Urinary bladder (tissue), 4 donors: ENCODE data around the gene TPM1. TPM values are rescaled to one million over a fixed set of nuclear protein-coding genes. Genes with fewer than 3 reads are reported as not detected.

Experiments used
- DNase-seq: peaks from one replicate; pipeline ENCODE4 v3.0.0-alpha.2; 2015; ENCODE audit errors: extremely low spot score
- H3K27ac ChIP-seq: one replicate; pipeline ENCODE4 v1.5.1; 2013; ENCODE audit warnings: low read depth, mild to moderate bottlenecking, moderate library complexity
- H3K36me3 ChIP-seq: one replicate; pipeline ENCODE4 v1.6.1; 2013; ENCODE audit warnings: mild to moderate bottlenecking, moderate library complexity; ENCODE audit not compliant: insufficient read depth
- H3K4me1 ChIP-seq: one replicate; pipeline ENCODE4 v1.6.1; 2013; ENCODE audit warnings: mild to moderate bottlenecking, moderate library complexity; ENCODE audit not compliant: insufficient read depth
- H3K4me3 ChIP-seq: one replicate; pipeline ENCODE4 v1.5.1; 2013; ENCODE audit warnings: low read depth, low read length
- WGBS: extraction: QIAGEN DNeasy Blood & Tissue Kit; methylation state at CpG from one replicate; pipeline ENCODE4 v1.1.7; 2013; 5-methylcytosine and 5-hydroxymethylcytosine counted together
- polyA plus RNA-seq: library from polyadenylated mRNA; stranded (reverse); fragments of 200-250 nt; gene quantifications from one replicate; pipeline ENCODE4 v1.2.3, GENCODE V29; 2013
- total RNA-seq: library from RNA; depleted of rRNA; stranded (reverse); fragments of >200 nt; gene quantifications from one replicate; pipeline ENCODE4 v1.2.3, GENCODE V29; 2014
- donor health status: healthy with polysubstance abuse.
- donor health status: healthy.

TPM1 gene
- total and polyA plus RNA-seq, 2 donors = 1,685 to 3,649 TPM

GRCh38 chr15:63048776-63049665 is 6.5 kb downstream of the TPM1 start:
- Histone ChIP-seq H3K36me3 (no peaks in the 10 kb centered on the region), H3K4me1 (no peaks in the 10 kb centered on the region), H3K27ac (peak overlapping the region; percentile 92), H3K4me3 (peak overlapping the region; percentile 83)
- 4% methylated on average over 38 of the region's 38 CpGs for WGBS
- no peak for DNase-seq

GRCh38 chr15:63049783-63050371 is 7.3 kb downstream of the TPM1 start:
- no peak overlapping the region for H3K4me3 ChIP-seq
- no peaks in the 10 kb centered on the region for H3K36me3 ChIP-seq
- 51% methylated on average over 8 of the region's 8 CpGs for WGBS
- H3K27ac ChIP-seq = peak overlapping the region; percentile 62
- no peaks in the 10 kb centered on the region for H3K4me1 ChIP-seq
- DNase-seq = no peak

GRCh38 chr15:63050731-63051155 is 8.2 kb downstream of the TPM1 start:
- Histone ChIP-seq H3K4me1 (peaks cover 2% of the 10 kb centered on the region), H3K36me3 (no peaks in the 10 kb centered on the region), H3K4me3 (no peak overlapping the region), H3K27ac (peak overlapping the region; percentile 29)
- DNase-seq = no peak

- 24% methylated on average over 5 of the region's 5 CpGs for WGBS
- no peaks in the 10 kb centered on the region for H3K36me3 ChIP-seq
- H3K4me3 ChIP-seq = no peak overlapping the region
- H3K4me1 ChIP-seq = peaks cover 2% of the 10 kb centered on the region
- no peak for DNase-seq
- no peak overlapping the region for H3K27ac ChIP-seq
These were observed 8.9 kb downstream of the TPM1 start for GRCh38 chr15:63051156-63052066.

GRCh38 chr15:63052077-63052841 is 9.7 kb downstream of the TPM1 start:
- H3K36me3 ChIP-seq = no peaks in the 10 kb centered on the region
- peaks cover 2% of the 10 kb centered on the region for H3K4me1 ChIP-seq
- 46% methylated on average over 10 of the region's 10 CpGs for WGBS
- DNase-seq = no peak
- peak overlapping the region; percentile 51 for H3K27ac ChIP-seq
- no peak overlapping the region for H3K4me3 ChIP-seq

- 31% methylated on average over 7 of the region's 7 CpGs for WGBS
- DNase-seq = no peak
- Histone ChIP-seq H3K4me1 (peaks cover 2% of the 10 kb centered on the region), H3K36me3 (no peaks in the 10 kb centered on the region), H3K4me3 (no peak overlapping the region), H3K27ac (peak overlapping the region; percentile 45)
These were observed 10.6 kb downstream of the TPM1 start for GRCh38 chr15:63052961-63053698.

DNA sequence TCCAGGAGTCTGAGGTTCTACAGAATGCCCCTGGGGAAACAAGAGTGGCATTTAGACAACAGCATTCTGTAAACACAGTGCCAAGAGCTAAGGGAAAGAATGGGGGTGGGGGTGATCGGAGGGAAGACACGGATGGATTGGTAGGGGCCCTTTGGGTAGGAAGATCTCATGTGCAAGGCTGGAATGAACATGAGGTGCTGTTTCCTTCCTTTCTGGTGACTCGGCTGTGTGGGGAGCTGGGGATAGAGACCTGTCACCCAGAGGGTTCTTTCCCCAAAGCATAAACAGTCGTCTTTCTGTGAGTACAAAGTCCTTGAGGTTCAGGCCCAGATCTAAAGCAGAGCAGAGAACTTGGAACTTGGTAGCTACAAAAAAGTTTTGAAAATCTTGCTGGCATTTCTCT is 11.7 kb downstream of the TPM1 start:
- H3K27ac ChIP-seq = peak overlapping the region; percentile 64
- WGBS = 41% methylated on average over 4 of the region's 4 CpGs
- no peak overlapping the region for H3K4me3 ChIP-seq
- no peaks in the 10 kb centered on the region for H3K36me3 ChIP-seq
- H3K4me1 ChIP-seq = peaks cover 2% of the 10 kb centered on the region
- DNase-seq = no peak

- H3K4me1 ChIP-seq = peaks cover 2% of the 10 kb centered on the region
- H3K4me3 ChIP-seq = no peak overlapping the region
- 28% methylated on average over 1 of the region's 1 CpG for WGBS
These were observed 12.4 kb downstream of the TPM1 start for GRCh38 chr15:63054985-63055384.

DNA sequence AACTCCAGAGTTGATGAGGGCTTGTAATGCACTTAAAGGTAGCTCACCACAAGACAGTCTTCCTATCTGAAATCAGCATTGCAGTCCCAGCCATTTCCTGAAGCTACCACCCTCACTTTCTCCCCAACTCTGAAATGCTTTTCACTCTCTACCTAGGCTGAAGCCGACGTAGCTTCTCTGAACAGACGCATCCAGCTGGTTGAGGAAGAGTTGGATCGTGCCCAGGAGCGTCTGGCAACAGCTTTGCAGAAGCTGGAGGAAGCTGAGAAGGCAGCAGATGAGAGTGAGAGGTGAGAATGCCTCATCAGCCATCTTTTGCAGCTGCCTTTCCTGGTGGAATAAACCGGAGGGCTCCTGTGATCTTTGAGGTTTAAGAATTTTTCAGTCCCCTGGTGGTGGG is 14.3 kb downstream of the TPM1 start:
- no peak overlapping the region for H3K27ac ChIP-seq
- peaks cover 3% of the 10 kb centered on the region for H3K36me3 ChIP-seq
- WGBS = 25% methylated on average over 6 of the region's 6 CpGs

More at GRCh38 chr15:63054985-63055384, 12.4 kb downstream of the TPM1 start:
- H3K27ac ChIP-seq = no peak overlapping the region
- no peaks in the 10 kb centered on the region for H3K36me3 ChIP-seq
- no peak for DNase-seq

GRCh38 chr15:63057468-63058345 is 15.2 kb downstream of the TPM1 start:
- WGBS = 80% methylated on average over 8 of the region's 8 CpGs
- H3K36me3 ChIP-seq = peaks cover 5% of the 10 kb centered on the region
- H3K27ac ChIP-seq = no peak overlapping the region
- DNase-seq = no peak
- H3K4me3 ChIP-seq = no peak overlapping the region
- peaks cover 2% of the 10 kb centered on the region for H3K4me1 ChIP-seq

More for the DNA sequence above, 14.3 kb downstream of the TPM1 start:
- Histone ChIP-seq H3K4me1 (peaks cover 2% of the 10 kb centered on the region), H3K4me3 (no peak overlapping the region)
- DNase-seq = no peak

GRCh38 chr15:63059075-63059474 is 16.5 kb downstream of the TPM1 start:
- Histone ChIP-seq H3K4me1 (peaks cover 2% of the 10 kb centered on the region), H3K4me3 (no peak overlapping the region), H3K36me3 (peaks cover 5% of the 10 kb centered on the region), H3K27ac (no peak overlapping the region)
- DNase-seq = no peak
- 52% methylated on average over 3 of the region's 3 CpGs for WGBS
